HEK293 (cell line): ENCODE data around the gene PRODH2.

ENCODE experiments used
- KLF7 ChIP-seq: fragments of 450-650 bp; formaldehyde crosslinking; IDR thresholded peaks from 2 replicates; pipeline ENCODE4 v1.5.1; 2016; ENCODE audit warnings: missing biosample characterization, missing genetic modification characterization, borderline replicate concordance
- RBAK ChIP-seq: fragments of 450-650 bp; formaldehyde crosslinking; IDR thresholded peaks from 2 replicates; pipeline ENCODE4 v1.5.1; 2016; ENCODE audit warnings: missing biosample characterization, missing genetic modification characterization
- SP3 ChIP-seq: fragments of 450-650 bp; formaldehyde crosslinking; IDR thresholded peaks from 2 replicates; pipeline ENCODE4 v1.5.1; 2016; ENCODE audit warnings: missing biosample characterization, missing genetic modification characterization
- YY2 ChIP-seq: fragments of 450-650 bp; formaldehyde crosslinking; IDR thresholded peaks from 2 replicates; pipeline ENCODE4 v1.5.1; 2016; ENCODE audit warnings: missing biosample characterization, missing genetic modification characterization
- ZBTB49 ChIP-seq: fragments of 450-650 bp; formaldehyde crosslinking; IDR thresholded peaks from 2 replicates; pipeline ENCODE4 v1.5.1; 2016; ENCODE audit warnings: missing biosample characterization, missing genetic modification characterization, low read depth
- ZNF121 ChIP-seq: fragments of 450-650 bp; formaldehyde crosslinking; IDR thresholded peaks from 2 replicates; pipeline ENCODE4 v1.5.1; 2016; ENCODE audit warnings: missing biosample characterization, missing genetic modification characterization
- ZNF2 ChIP-seq: fragments of 450-650 bp; formaldehyde crosslinking; IDR thresholded peaks from 2 replicates; pipeline ENCODE4 v1.5.1; 2016; ENCODE audit warnings: missing biosample characterization, missing genetic modification characterization
- ZNF24 ChIP-seq: fragments of 450-650 bp; formaldehyde crosslinking; IDR thresholded peaks from 2 replicates; pipeline ENCODE4 v1.5.1; 2016; ENCODE audit warnings: missing biosample characterization, missing genetic modification characterization
- ZNF324 ChIP-seq: fragments of 450-650 bp; formaldehyde crosslinking; IDR thresholded peaks from 2 replicates; pipeline ENCODE4 v1.5.1; 2016; ENCODE audit warnings: missing biosample characterization, missing genetic modification characterization
- ZNF404 ChIP-seq: fragments of 450-650 bp; formaldehyde crosslinking; IDR thresholded peaks from 2 replicates; pipeline ENCODE4 v1.5.1; 2017; ENCODE audit warnings: missing biosample characterization, missing genetic modification characterization
- ZNF518A ChIP-seq: fragments of 450-650 bp; formaldehyde crosslinking; conservative IDR thresholded peaks from 2 replicates; pipeline ENCODE4 v1.5.1; 2016; ENCODE audit warnings: low read depth, missing biosample characterization, missing genetic modification characterization
- ZNF529 ChIP-seq: fragments of 450-650 bp; formaldehyde crosslinking; IDR thresholded peaks from 2 replicates; pipeline ENCODE4 v1.5.1; 2017; ENCODE audit warnings: missing genetic modification characterization, missing biosample characterization; ENCODE audit not compliant: insufficient replicate concordance
- ZNF548 ChIP-seq: fragments of 450-650 bp; formaldehyde crosslinking; IDR thresholded peaks from 2 replicates; pipeline ENCODE4 v1.5.1; 2016; ENCODE audit warnings: missing biosample characterization, missing genetic modification characterization
- ZNF555 ChIP-seq: fragments of 450-650 bp; formaldehyde crosslinking; conservative IDR thresholded peaks from 2 replicates; pipeline ENCODE4 v1.5.1; 2017; ENCODE audit warnings: missing biosample characterization, mild to moderate bottlenecking, missing genetic modification characterization, inconsistent platforms
- ZNF571 ChIP-seq: fragments of 450-650 bp; formaldehyde crosslinking; IDR thresholded peaks from 2 replicates; pipeline ENCODE4 v1.5.0; 2017; ENCODE audit warnings: missing biosample characterization, missing genetic modification characterization
- ZSCAN16 ChIP-seq: fragments of 450-650 bp; formaldehyde crosslinking; IDR thresholded peaks from 2 replicates; pipeline ENCODE4 v1.5.1; 2016; ENCODE audit warnings: missing biosample characterization, missing genetic modification characterization
- TF ChIP-seq, protein P1 (sequence below): fragments of 450-650 bp; formaldehyde crosslinking; IDR thresholded peaks from 2 replicates; pipeline ENCODE4 v1.5.1; 2016; ENCODE audit warnings: missing biosample characterization, missing genetic modification characterization
- TF ChIP-seq, protein P2 (sequence below): fragments of 450-650 bp; formaldehyde crosslinking; conservative IDR thresholded peaks from 2 replicates; pipeline ENCODE4 v1.5.1; 2016; ENCODE audit warnings: low read depth, missing biosample characterization, missing genetic modification characterization
- TF ChIP-seq, protein P3 (sequence below): fragments of 450-650 bp; formaldehyde crosslinking; IDR thresholded peaks from 2 replicates; pipeline ENCODE4 v1.5.1; 2016; ENCODE audit warnings: missing biosample characterization, missing genetic modification characterization
- TF ChIP-seq, protein P4 (sequence below): fragments of 450-650 bp; formaldehyde crosslinking; IDR thresholded peaks from 2 replicates; pipeline ENCODE4 v1.5.1; 2016; ENCODE audit warnings: missing biosample characterization, missing genetic modification characterization

Gene PRODH2

DNA sequence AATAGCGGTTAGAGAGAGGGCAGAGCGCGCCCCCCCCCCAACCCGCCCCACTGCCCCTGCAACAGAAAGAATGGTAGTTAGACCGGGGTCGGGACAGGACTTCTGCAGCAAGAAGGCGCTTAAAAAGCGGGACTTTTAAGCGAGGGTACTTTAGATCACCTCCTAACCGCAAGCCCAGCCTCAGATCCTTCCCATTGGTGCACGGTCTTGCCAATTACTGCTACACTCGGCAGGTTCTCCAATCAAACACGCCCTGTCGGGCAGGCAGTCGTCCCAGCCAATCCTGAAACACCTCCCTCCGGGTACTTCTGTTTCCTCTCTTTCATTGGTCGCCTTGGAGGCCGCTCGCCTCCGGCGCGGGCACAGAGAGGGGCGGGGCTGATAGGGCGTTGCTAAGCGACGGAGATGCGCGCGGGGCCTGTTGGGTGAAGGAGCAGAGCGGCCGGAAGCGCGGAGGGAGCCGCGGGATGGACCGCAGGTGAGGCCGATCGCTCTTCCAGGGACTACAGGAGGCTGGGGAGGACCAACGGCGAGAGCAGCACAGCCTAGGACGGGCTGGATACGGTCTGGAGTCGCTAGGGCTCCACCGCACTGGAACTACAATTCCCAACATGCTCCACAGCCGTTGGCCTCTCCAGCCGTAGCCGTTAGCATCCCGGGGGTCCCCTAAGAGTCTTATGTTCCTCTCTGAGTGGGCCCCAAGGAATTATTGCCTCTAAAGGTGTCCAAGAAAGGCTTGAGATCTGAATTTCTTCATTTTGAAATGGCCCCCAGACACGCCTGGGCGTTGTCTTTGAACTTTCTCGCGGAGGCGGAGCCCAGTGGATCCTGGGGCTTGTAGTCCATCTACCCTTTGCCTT lies 54.7 kb downstream of the PRODH2 start, which contains the start of gene PROSER3 (continued):
- TF ChIP-seq ZNF518A (tag by site-specific recombination) (peak; percentile 31; the same call in 1 of the 2 replicates), ZSCAN16 (tag by site-specific recombination) (no peak), ZNF529 (no peak), ZNF548 (no peak), ZNF24 (tag by site-specific recombination) (peak; percentile 81; the same call in 1 of the 2 replicates), ZNF121 (no peak), ZNF571 (tag by site-specific recombination) (no peak), KLF7 (peak; percentile 100), ZNF404 (tag by site-specific recombination) (no peak), ZBTB49 (tag by site-specific recombination) (no peak), YY2 (tag by site-specific recombination) (peak; percentile 79; the same call in 1 of the 2 replicates), ZNF324 (peak; percentile 90), ZNF555 (tag by site-specific recombination) (no peak), SP3 (tag by site-specific recombination) (peak; percentile 96), ZNF2 (tag by site-specific recombination) (peak; percentile 78), RBAK (no peak)
- TF ChIP-seq, protein P1, sequence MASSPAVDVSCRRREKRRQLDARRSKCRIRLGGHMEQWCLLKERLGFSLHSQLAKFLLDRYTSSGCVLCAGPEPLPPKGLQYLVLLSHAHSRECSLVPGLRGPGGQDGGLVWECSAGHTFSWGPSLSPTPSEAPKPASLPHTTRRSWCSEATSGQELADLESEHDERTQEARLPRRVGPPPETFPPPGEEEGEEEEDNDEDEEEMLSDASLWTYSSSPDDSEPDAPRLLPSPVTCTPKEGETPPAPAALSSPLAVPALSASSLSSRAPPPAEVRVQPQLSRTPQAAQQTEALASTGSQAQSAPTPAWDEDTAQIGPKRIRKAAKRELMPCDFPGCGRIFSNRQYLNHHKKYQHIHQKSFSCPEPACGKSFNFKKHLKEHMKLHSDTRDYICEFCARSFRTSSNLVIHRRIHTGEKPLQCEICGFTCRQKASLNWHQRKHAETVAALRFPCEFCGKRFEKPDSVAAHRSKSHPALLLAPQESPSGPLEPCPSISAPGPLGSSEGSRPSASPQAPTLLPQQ (tag by site-specific recombination), result peak; percentile 84
- TF ChIP-seq, protein P2, sequence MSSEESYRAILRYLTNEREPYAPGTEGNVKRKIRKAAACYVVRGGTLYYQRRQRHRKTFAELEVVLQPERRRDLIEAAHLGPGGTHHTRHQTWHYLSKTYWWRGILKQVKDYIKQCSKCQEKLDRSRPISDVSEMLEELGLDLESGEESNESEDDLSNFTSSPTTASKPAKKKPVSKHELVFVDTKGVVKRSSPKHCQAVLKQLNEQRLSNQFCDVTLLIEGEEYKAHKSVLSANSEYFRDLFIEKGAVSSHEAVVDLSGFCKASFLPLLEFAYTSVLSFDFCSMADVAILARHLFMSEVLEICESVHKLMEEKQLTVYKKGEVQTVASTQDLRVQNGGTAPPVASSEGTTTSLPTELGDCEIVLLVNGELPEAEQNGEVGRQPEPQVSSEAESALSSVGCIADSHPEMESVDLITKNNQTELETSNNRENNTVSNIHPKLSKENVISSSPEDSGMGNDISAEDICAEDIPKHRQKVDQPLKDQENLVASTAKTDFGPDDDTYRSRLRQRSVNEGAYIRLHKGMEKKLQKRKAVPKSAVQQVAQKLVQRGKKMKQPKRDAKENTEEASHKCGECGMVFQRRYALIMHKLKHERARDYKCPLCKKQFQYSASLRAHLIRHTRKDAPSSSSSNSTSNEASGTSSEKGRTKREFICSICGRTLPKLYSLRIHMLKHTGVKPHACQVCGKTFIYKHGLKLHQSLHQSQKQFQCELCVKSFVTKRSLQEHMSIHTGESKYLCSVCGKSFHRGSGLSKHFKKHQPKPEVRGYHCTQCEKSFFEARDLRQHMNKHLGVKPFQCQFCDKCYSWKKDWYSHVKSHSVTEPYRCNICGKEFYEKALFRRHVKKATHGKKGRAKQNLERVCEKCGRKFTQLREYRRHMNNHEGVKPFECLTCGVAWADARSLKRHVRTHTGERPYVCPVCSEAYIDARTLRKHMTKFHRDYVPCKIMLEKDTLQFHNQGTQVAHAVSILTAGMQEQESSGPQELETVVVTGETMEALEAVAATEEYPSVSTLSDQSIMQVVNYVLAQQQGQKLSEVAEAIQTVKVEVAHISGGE (tag by site-specific recombination), result peak; percentile 96
- TF ChIP-seq, protein P3, sequence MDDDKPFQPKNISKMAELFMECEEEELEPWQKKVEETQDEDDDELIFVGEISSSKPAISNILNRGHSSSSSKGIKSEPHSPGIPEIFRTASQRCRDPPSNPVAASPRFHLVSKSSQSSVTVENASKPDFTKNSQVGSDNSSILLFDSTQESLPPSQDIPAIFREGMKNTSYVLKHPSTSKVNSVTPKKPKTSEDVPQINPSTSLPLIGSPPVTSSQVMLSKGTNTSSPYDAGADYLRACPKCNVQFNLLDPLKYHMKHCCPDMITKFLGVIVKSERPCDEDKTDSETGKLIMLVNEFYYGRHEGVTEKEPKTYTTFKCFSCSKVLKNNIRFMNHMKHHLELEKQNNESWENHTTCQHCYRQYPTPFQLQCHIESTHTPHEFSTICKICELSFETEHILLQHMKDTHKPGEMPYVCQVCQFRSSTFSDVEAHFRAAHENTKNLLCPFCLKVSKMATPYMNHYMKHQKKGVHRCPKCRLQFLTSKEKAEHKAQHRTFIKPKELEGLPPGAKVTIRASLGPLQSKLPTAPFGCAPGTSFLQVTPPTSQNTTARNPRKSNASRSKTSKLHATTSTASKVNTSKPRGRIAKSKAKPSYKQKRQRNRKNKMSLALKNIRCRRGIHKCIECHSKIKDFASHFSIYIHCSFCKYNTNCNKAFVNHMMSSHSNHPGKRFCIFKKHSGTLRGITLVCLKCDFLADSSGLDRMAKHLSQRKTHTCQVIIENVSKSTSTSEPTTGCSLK (tag by site-specific recombination), result no peak
- TF ChIP-seq, protein P4, sequence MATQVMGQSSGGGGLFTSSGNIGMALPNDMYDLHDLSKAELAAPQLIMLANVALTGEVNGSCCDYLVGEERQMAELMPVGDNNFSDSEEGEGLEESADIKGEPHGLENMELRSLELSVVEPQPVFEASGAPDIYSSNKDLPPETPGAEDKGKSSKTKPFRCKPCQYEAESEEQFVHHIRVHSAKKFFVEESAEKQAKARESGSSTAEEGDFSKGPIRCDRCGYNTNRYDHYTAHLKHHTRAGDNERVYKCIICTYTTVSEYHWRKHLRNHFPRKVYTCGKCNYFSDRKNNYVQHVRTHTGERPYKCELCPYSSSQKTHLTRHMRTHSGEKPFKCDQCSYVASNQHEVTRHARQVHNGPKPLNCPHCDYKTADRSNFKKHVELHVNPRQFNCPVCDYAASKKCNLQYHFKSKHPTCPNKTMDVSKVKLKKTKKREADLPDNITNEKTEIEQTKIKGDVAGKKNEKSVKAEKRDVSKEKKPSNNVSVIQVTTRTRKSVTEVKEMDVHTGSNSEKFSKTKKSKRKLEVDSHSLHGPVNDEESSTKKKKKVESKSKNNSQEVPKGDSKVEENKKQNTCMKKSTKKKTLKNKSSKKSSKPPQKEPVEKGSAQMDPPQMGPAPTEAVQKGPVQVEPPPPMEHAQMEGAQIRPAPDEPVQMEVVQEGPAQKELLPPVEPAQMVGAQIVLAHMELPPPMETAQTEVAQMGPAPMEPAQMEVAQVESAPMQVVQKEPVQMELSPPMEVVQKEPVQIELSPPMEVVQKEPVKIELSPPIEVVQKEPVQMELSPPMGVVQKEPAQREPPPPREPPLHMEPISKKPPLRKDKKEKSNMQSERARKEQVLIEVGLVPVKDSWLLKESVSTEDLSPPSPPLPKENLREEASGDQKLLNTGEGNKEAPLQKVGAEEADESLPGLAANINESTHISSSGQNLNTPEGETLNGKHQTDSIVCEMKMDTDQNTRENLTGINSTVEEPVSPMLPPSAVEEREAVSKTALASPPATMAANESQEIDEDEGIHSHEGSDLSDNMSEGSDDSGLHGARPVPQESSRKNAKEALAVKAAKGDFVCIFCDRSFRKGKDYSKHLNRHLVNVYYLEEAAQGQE (tag by site-specific recombination), result peak; percentile 29; the same call in 1 of the 2 replicates
